Stimulated activated CD8-positive, alpha-beta memory T cell treated with anti-CD3 and anti-CD28 coated beads, Interleukin-12 subunit alpha, Interleukin-12 subunit beta, amount 100 ng/mL, for 1 hour (primary cell): ENCODE results near the gene CA10.

ENCODE experiments used
- DNase-seq: peaks from one replicate; pipeline ENCODE4 v3.0.0-alpha.2; 2020; ENCODE audit warnings: low read depth

CA10 gene

GRCh38 chr17:52048137-52048898 is 110.2 kb downstream of the CA10 start:
- no peak for DNase-seq

- no peak for DNase-seq
Observed at GRCh38 chr17:52047086-52047485, 111.4 kb downstream of the CA10 start.

GRCh38 chr17:52041123-52041617 is 117.3 kb downstream of the CA10 start:
- DNase-seq, result no peak

GRCh38 chr17:52036416-52036815 is 122.1 kb downstream of the CA10 start:
- DNase-seq, result no peak

- DNase-seq, result no peak
Observed at GRCh38 chr17:52035336-52035915, 123.1 kb downstream of the CA10 start.

- no peak for DNase-seq
Observed at GRCh38 chr17:52032454-52032853, 126.1 kb downstream of the CA10 start.

GRCh38 chr17:52030052-52030451 is 128.5 kb downstream of the CA10 start:
- DNase-seq, result no peak

- no peak for DNase-seq
Observed at GRCh38 chr17:52027620-52028295, 130.8 kb downstream of the CA10 start.

GRCh38 chr17:52027081-52027480 is 131.4 kb downstream of the CA10 start:
- no peak for DNase-seq

- DNase-seq, result no peak
Observed at GRCh38 chr17:52026075-52026474, 132.4 kb downstream of the CA10 start.

GRCh38 chr17:52025236-52025635 is 133.3 kb downstream of the CA10 start:
- no peak for DNase-seq

- no peak for DNase-seq
Observed at GRCh38 chr17:52024300-52024870, 134.1 kb downstream of the CA10 start.

- no peak for DNase-seq
Observed at GRCh38 chr17:52011064-52011463, 147.4 kb downstream of the CA10 start.

GRCh38 chr17:51999654-52000053 is 158.9 kb downstream of the CA10 start:
- DNase-seq, result no peak

- no peak for DNase-seq
Observed at GRCh38 chr17:51997723-51998122, 160.8 kb downstream of the CA10 start.

GRCh38 chr17:51995797-51996403 is 162.6 kb downstream of the CA10 start:
- DNase-seq, result no peak

GRCh38 chr17:51992864-51993416 is 165.6 kb downstream of the CA10 start:
- DNase-seq, result no peak

- DNase-seq, result no peak
Observed at GRCh38 chr17:51971121-51971520, 187.4 kb downstream of the CA10 start.

- DNase-seq, result no peak
Observed at GRCh38 chr17:51961689-51962088, 196.8 kb downstream of the CA10 start.

- no peak for DNase-seq
Observed at GRCh38 chr17:51957786-51958185, 200.7 kb downstream of the CA10 start.

GRCh38 chr17:51955245-51955644 is 203.3 kb downstream of the CA10 start:
- no peak for DNase-seq

GRCh38 chr17:51954232-51954765 is 204.2 kb downstream of the CA10 start:
- DNase-seq, result no peak
